Measurements from ENCODE around the gene TM4SF18.

GRCh38 chr3:149381173-149382100 lies 48.0 kb upstream of the TM4SF18 start:
- TF ChIP-seq ZNF610 (tag by site-specific recombination; IDR thresholded peaks at IDR 0.05; ENCODE audit: borderline replicate concordance): no peak
- no peak for TF ChIP-seq ZNF707 (tag by site-specific recombination; IDR thresholded peaks at IDR 0.05)
- no peak for TF ChIP-seq CTCF (tag by site-specific recombination; IDR thresholded peaks at IDR 0.05)
- TF ChIP-seq REST (tag by site-specific recombination; IDR thresholded peaks at IDR 0.05): no peak
- no peak for TF ChIP-seq ZNF121 (tag by site-specific recombination; IDR thresholded peaks at IDR 0.05)
- TF ChIP-seq ZNF501 (tag by site-specific recombination; IDR thresholded peaks at IDR 0.05): no peak

Data from HEK293 (cell line).